ES-I3 (cell line): ENCODE results near the gene PHACTR3.

ENCODE experiments used
- H3K36me3 ChIP-seq: 2 replicates; pipeline ENCODE4 v1.6.1; 2013; ENCODE audit warnings: mild to moderate bottlenecking, low read length, control low read depth, moderate library complexity; ENCODE audit not compliant: insufficient read depth
- H3K4me1 ChIP-seq: 2 replicates; pipeline ENCODE4 v1.6.1; 2013; ENCODE audit warnings: mild to moderate bottlenecking, control low read depth, low read length; ENCODE audit not compliant: insufficient read depth
- H3K9ac ChIP-seq: 2 replicates; pipeline ENCODE4 v1.6.1; 2013; ENCODE audit warnings: low read depth, mild to moderate bottlenecking, low read length, moderate library complexity
- H3K9me3 ChIP-seq: 2 replicates; pipeline ENCODE4 v1.6.1; 2013; ENCODE audit warnings: mild to moderate bottlenecking, low read length, moderate library complexity; ENCODE audit not compliant: control insufficient read depth, insufficient read depth

PHACTR3 gene

DNA sequence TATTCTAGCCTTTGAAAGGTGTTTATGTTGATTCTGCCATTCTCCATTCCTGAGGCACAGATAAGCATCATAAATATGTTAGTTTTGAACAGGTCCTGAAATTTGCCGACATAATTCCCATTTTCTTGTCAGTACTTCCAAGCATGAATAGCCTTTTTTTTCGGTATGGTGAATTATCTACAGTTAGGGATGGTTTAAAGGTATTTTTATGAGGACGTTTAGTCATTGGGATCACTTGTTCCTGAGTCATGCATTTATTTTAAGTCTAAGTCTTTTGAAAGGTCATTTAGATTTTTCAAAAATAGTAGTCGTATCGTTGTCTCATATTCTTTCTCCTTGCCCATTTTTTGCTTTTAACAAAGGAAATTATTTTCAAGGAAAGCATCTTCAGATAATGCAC lies 98.7 kb downstream of the PHACTR3 start:
- Histone ChIP-seq H3K4me1 (no peaks in the 10 kb centered on the region), H3K9ac (no peak overlapping the region), H3K36me3 (no peaks in the 10 kb centered on the region), H3K9me3 (no peaks in the 10 kb centered on the region)

DNA sequence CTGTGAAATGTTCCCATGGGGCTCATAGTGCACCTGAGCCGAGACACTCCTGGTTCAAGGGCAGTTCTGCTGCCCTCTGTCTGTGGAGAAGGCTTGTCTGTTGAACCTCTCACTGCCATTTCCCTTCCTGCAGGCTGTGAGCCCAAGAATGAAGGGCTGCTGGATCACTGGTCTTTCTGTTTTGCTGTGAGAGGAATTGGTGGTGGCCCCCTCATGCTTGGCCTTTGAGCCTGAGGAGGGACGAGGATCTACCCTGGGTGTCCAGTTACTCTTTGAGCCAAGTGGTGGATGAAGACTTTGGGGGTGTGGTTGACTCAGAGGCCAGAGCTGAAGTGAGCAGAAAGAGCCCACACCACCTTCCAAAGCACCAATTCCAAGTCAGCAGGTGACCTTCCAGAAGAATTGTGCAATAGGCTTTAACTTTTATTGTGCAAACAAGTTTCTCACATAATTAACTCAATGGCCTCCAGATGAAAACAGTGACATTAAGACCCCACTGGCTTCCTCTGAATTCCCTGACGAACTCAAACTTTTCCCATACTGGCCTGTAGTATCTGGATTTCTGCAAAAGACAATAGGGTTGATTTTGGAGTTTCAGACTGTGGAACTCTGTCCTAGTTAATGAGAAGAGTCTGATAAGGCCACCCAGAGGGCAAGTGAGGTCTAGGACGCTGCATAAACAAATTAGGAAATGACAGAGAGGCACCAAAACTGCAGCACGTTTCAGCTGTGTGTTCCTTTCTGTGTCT lies 101.5 kb downstream of the PHACTR3 start:
- Histone ChIP-seq H3K9me3 (no peaks in the 10 kb centered on the region), H3K4me1 (no peaks in the 10 kb centered on the region), H3K36me3 (no peaks in the 10 kb centered on the region), H3K9ac (no peak overlapping the region)

GRCh38 chr20:59706400-59706693 lies 102.0 kb downstream of the PHACTR3 start:
- Histone ChIP-seq H3K9me3 (no peaks in the 10 kb centered on the region), H3K36me3 (no peaks in the 10 kb centered on the region), H3K9ac (no peak overlapping the region), H3K4me1 (no peaks in the 10 kb centered on the region)

GRCh38 chr20:59708326-59708725 lies 104.0 kb downstream of the PHACTR3 start:
- Histone ChIP-seq H3K9me3 (no peaks in the 10 kb centered on the region), H3K9ac (no peak overlapping the region), H3K36me3 (no peaks in the 10 kb centered on the region), H3K4me1 (no peaks in the 10 kb centered on the region)

- no peaks in the 10 kb centered on the region for H3K9me3 ChIP-seq
- H3K4me1 ChIP-seq, result no peaks in the 10 kb centered on the region
- no peak overlapping the region for H3K9ac ChIP-seq
- no peaks in the 10 kb centered on the region for H3K36me3 ChIP-seq
Measured at GRCh38 chr20:59709636-59710035, 105.3 kb downstream of the PHACTR3 start.

- Histone ChIP-seq H3K36me3 (no peaks in the 10 kb centered on the region), H3K4me1 (no peaks in the 10 kb centered on the region), H3K9ac (no peak overlapping the region), H3K9me3 (no peaks in the 10 kb centered on the region)
Measured at GRCh38 chr20:59718071-59718470, 113.7 kb downstream of the PHACTR3 start.

DNA sequence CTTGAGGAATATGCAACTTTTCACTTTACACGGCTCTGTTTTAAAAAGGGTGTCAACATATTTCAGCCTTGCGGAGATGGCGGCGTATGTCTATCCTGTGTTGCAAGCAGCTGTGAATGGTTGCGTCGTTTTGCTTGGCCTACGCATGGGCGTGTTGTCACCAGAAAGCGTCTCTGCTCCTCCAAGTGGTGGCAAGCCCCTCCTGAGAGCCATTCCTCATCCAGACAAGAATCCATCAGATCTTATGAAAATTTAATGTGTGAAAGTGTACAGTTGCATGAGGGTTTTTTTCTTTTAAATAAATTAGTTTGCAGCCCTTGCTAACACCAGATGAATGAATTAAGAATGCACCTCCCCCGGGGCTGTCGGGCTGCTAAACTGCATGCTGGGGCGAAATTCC lies 114.4 kb downstream of the PHACTR3 start:
- no peaks in the 10 kb centered on the region for H3K36me3 ChIP-seq
- no peaks in the 10 kb centered on the region for H3K4me1 ChIP-seq
- no peak overlapping the region for H3K9ac ChIP-seq
- no peaks in the 10 kb centered on the region for H3K9me3 ChIP-seq

DNA sequence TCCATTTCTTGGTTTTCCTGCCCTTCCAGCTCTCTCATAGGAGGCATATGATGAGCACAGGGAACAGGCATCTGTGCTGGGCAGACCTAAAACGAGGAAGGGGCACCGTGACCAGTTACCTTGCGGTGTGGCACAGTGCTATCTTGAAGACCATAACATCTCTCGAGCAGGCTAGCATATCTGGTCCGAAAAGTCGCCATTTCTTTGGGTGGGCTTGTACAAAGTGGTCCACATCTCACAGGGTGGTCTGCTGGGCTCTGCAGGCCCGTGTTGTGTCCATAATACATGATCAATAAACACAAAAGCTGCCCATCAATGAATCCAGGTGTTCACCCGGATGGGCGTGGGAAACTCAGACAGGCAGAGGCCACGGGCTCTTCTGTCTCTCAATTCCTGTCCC lies 115.7 kb downstream of the PHACTR3 start:
- H3K9ac ChIP-seq, result no peak overlapping the region
- H3K4me1 ChIP-seq, result no peaks in the 10 kb centered on the region
- H3K36me3 ChIP-seq, result no peaks in the 10 kb centered on the region
- H3K9me3 ChIP-seq, result no peaks in the 10 kb centered on the region

DNA sequence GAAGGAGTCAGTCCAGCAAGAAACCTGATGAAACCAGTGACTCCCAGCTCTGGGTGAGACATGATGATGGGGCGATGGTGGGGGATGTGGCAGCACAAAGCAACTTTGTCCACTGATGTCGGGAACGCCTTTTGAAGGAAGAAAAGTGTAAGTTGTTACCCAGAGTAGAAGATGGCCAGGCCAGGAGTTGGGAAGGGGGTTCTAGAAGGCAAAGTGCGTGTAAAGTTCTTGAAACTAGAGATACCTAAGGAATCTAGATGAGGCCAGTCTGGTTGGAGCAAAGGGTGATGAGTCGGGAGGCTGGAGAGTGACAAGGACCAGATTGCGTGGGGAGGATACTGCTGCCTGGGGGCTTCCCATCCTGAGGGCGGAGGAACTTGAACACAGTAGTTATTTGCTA lies 117.0 kb downstream of the PHACTR3 start:
- Histone ChIP-seq H3K36me3 (no peaks in the 10 kb centered on the region), H3K9ac (no peak overlapping the region), H3K4me1 (no peaks in the 10 kb centered on the region), H3K9me3 (no peaks in the 10 kb centered on the region)

GRCh38 chr20:59723108-59723500 lies 118.8 kb downstream of the PHACTR3 start:
- Histone ChIP-seq H3K9ac (no peak overlapping the region), H3K4me1 (no peaks in the 10 kb centered on the region), H3K36me3 (no peaks in the 10 kb centered on the region), H3K9me3 (no peaks in the 10 kb centered on the region)

- H3K4me1 ChIP-seq, result no peaks in the 10 kb centered on the region
- no peaks in the 10 kb centered on the region for H3K9me3 ChIP-seq
- H3K36me3 ChIP-seq, result no peaks in the 10 kb centered on the region
- no peak overlapping the region for H3K9ac ChIP-seq
Measured at GRCh38 chr20:59723607-59724456, 119.5 kb downstream of the PHACTR3 start.

GRCh38 chr20:59724457-59725366 lies 120.4 kb downstream of the PHACTR3 start:
- Histone ChIP-seq H3K4me1 (no peaks in the 10 kb centered on the region), H3K9me3 (no peaks in the 10 kb centered on the region), H3K9ac (no peak overlapping the region), H3K36me3 (no peaks in the 10 kb centered on the region)

GRCh38 chr20:59725476-59726280 lies 121.3 kb downstream of the PHACTR3 start:
- no peaks in the 10 kb centered on the region for H3K9me3 ChIP-seq
- no peaks in the 10 kb centered on the region for H3K36me3 ChIP-seq
- H3K4me1 ChIP-seq, result no peaks in the 10 kb centered on the region
- H3K9ac ChIP-seq, result no peak overlapping the region

DNA sequence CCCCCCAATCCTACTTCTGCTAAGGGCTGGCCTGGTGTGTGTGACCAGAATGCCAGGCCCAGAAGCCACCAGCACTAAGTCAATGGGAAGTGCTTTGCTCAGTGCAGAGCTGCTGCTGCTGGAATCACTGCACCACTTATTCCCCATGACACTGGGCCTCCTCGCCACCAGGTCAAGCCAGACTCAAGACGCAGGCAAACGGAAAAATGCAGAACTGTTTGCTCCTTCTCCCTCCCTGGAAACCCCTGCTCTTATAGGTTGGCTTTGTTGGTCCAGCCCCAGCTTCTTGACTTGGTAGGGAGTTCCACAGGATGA lies 121.9 kb downstream of the PHACTR3 start:
- Histone ChIP-seq H3K4me1 (no peaks in the 10 kb centered on the region), H3K9ac (no peak overlapping the region), H3K9me3 (no peaks in the 10 kb centered on the region)

More for the DNA sequence above, 121.9 kb downstream of the PHACTR3 start:
- H3K36me3 ChIP-seq, result no peaks in the 10 kb centered on the region
